Measurements from ENCODE around the gene PDLIM1.

DNA sequence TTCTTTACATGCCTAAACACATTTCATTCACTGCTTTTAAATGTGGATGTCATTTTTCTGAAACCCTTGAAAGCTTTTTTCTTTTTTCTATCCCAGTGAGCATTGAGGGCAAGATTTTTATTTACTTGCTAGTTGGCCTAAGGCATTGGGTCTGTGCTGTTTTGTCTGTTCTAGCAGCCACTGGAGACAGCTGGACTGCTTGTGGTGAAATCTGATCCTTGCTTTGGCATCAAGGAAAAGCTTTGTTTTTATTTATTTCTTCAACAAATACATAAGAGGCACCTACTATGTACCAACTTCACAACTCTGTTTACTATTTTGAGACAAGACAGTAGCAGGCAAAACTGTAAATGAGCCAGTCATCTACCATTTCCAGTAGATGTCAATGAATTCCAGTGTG, 28.4 kb upstream of the PDLIM1 start:
- TF ChIP-seq CTCF (IDR thresholded peaks at IDR 0.05) (no peak), POLR2A (IDR thresholded peaks at IDR 0.05) (no peak), EP300 (IDR thresholded peaks at IDR 0.05) (no peak)

All from tibial nerve (tissue), 4 donors.